T-cell (primary cell): ENCODE results near the gene CXCL16. TPM values are rescaled to one million over a fixed set of nuclear protein-coding genes. Genes with fewer than 3 reads are reported as not detected.
A peak's percentile ranks its signal among the peaks of the same experiment; 100 is the strongest.
"Not testable (repeated sequence)": the region's sequence is repeated elsewhere in the genome, so short reads cannot be mapped to it uniquely, and the experiment has no call there.

Source experiments
- ATAC-seq, 4 experiments: fragments of 200-7000 bp in 3 of 4; fragments of 150-1000 bp in 1 of 4; cut with Tn5 transposase; replicated peaks in 1 of 4; 1 replicate in 3 of 4; 2 replicates in 1 of 4; pipeline ENCODE4 v1.10.0; 2021; ENCODE audit warnings: moderate library complexity in 3 of 4, mild to moderate bottlenecking in 2 of 4, moderate number of reproducible peaks in 1 of 4
- CTCF ChIA-PET, 2 donors: fragments of 300-600 bp; sonication (Branson Sonifier 250); formaldehyde crosslinking; loops; one replicate each; lab custom pipeline; 2022; ENCODE audit warnings: antibody characterized with exemption in 2 of 2; lab: Charles Lee
- POLR2A ChIA-PET, 2 donors: fragments of 300-600 bp; sonication (Branson Sonifier 250); formaldehyde crosslinking; loops; one replicate each; lab custom pipeline; 2022; ENCODE audit warnings: antibody characterized with exemption in 2 of 2; lab: Charles Lee
- DNase-seq, 35 experiments: peaks; one replicate each; pipeline versions ENCODE4 v3.0.0 to v3.0.0-alpha.2; 2013 to 2023
- H3K27ac ChIP-seq: one replicate; pipeline ENCODE4 v1.5.1; 2013; ENCODE audit warnings: low read length
- H3K27me3 ChIP-seq, 2 experiments: replicated peaks in 1 of 2; 1 replicate in 1 of 2; 2 replicates in 1 of 2; pipeline versions ENCODE4 v1.6.1 to v1.7.0; 2013; ENCODE audit warnings: low read length in 1 of 2, mixed read lengths in 1 of 2; ENCODE audit not compliant: control insufficient read depth in 2 of 2, insufficient read depth in 2 of 2; ENCODE audit errors: extremely low read depth in 1 of 2
- H3K36me3 ChIP-seq, 2 donors: 1 replicate in 1 of 2; 2 replicates in 1 of 2; pipeline versions ENCODE4 v1.6.1 to v1.7.0; 2013; ENCODE audit warnings: low read length in 1 of 2; ENCODE audit not compliant: control insufficient read depth in 2 of 2, insufficient read depth in 1 of 2; ENCODE audit errors: extremely low read depth in 1 of 2
- H3K4me1 ChIP-seq, 2 experiments: 1 replicate in 1 of 2; 2 replicates in 1 of 2; pipeline versions ENCODE4 v1.6.1 to v1.7.0; 2013; ENCODE audit warnings: low read length in 2 of 2, mixed read lengths in 1 of 2; ENCODE audit not compliant: insufficient read depth in 2 of 2, control insufficient read depth in 1 of 2; ENCODE audit errors: extremely low read depth in 1 of 2
- H3K4me3 ChIP-seq, 2 donors: 1 replicate in 1 of 2; 2 replicates in 1 of 2; pipeline versions ENCODE4 v1.5.1 to v1.7.0; 2013; ENCODE audit warnings: mild to moderate bottlenecking in 2 of 2, low read length in 1 of 2, moderate library complexity in 1 of 2; ENCODE audit not compliant: control insufficient read depth in 1 of 2; ENCODE audit errors: extremely low read depth in 1 of 2
- H3K9me3 ChIP-seq: 2 replicates; pipeline ENCODE4 v1.7.0; 2013
- H3K27ac Mint-ChIP-seq, 2 donors: one replicate each; pipeline ENCODE4 v1.8.0; 2020 to 2021; ENCODE audit warnings: mild to moderate bottlenecking in 2 of 2, mixed read lengths in 2 of 2
- H3K27me3 Mint-ChIP-seq, 2 donors: one replicate each; pipeline ENCODE4 v1.8.0; 2021 to 2022; ENCODE audit warnings: mixed read lengths in 2 of 2
- H3K36me3 Mint-ChIP-seq: one replicate; pipeline ENCODE4 v1.8.0; 2021; ENCODE audit warnings: mixed read lengths
- H3K4me1 Mint-ChIP-seq, 3 donors: one replicate each; pipeline ENCODE4 v1.8.0; 2020 to 2022; ENCODE audit warnings: mixed read lengths in 3 of 3, mild to moderate bottlenecking in 1 of 3
- H3K4me3 Mint-ChIP-seq, 3 donors: one replicate each; pipeline ENCODE4 v1.8.0; 2020 to 2022; ENCODE audit warnings: mild to moderate bottlenecking in 3 of 3, mixed read lengths in 3 of 3, moderate library complexity in 3 of 3
- H3K9me3 Mint-ChIP-seq, 3 donors: one replicate each; pipeline ENCODE4 v1.8.0; 2020 to 2022; ENCODE audit warnings: mixed read lengths in 3 of 3
- WGBS: methylation state at CpG from one replicate; pipeline ENCODE4 v1.1.5; 2013; ENCODE audit warnings: missing lambda C conversion rate; ENCODE audit not compliant: insufficient coverage; 5-methylcytosine and 5-hydroxymethylcytosine counted together
- total RNA-seq, 35 experiments: library from RNA in 6 of 35; stranded (reverse) in 6 of 35; fragments of 120-200 nt in 1 of 35; gene quantifications; one replicate each; pipeline versions ENCODE4 v1.2.1 to v1.2.4 and lab custom pipeline; 2013 to 2026

The CXCL16 gene
- total RNA-seq, 5 donors from 2014 or later (not counting 1 experiment from before 2014, with no cell fraction given), result 2.5 to 11.2 (median 3.1) TPM

GRCh38 chr17:4716081-4716480, 23.6 kb downstream of the CXCL16 start:
- H3K4me1 Mint-ChIP-seq, result peaks cover 47 to 52% (median 48%) of the 10 kb centered on the region in 3 donors

GRCh38 chr17:4715063-4715744, 24.5 kb downstream of the CXCL16 start:
- Mint-ChIP-seq H3K27me3 (no peaks in the 10 kb centered on the region), H3K36me3 (peaks cover 25% of the 10 kb centered on the region), H3K9me3 (no peaks in the 10 kb centered on the region), H3K4me3 (peak overlapping the region; percentile 64 to 82 (median 77)), H3K27ac (peak overlapping the region; percentile 93 to 97), H3K4me1 (peaks cover 45 to 51% (median 50%) of the 10 kb centered on the region in 3 donors)
- WGBS, result 6% methylated on average over 7 of the region's 11 CpGs
- Histone ChIP-seq H3K4me3 (peak overlapping the region; percentile 47 to 72), H3K27ac (peak overlapping the region; percentile 84), H3K27me3 (no peaks in the 10 kb centered on the region), H3K9me3 (no peaks in the 10 kb centered on the region), H3K36me3 (peaks cover 16 to 48% of the 10 kb centered on the region in 2 donors), H3K4me1 (peaks cover 48 to 71% of the 10 kb centered on the region in 2 experiments)
- ChIA-PET POLR2A (no interaction called here), CTCF (interaction anchor here (0.6 kb wide), 2 partner anchors 9 to 879 kb away, joined by 3 read pairs; no protein-coding TSS in a partner anchor)
- ATAC-seq (peak in 3 of 4 experiments; percentile 7 to 20 (median 19)), DNase-seq (peak in 31 of 35 experiments; percentile 31 to 73 (median 49))

More at GRCh38 chr17:4716081-4716480, 23.6 kb downstream of the CXCL16 start:
- Histone ChIP-seq H3K27me3 (no peaks in the 10 kb centered on the region), H3K27ac (peak overlapping the region; percentile 84), H3K4me1 (peaks cover 48 to 71% of the 10 kb centered on the region in 2 experiments), H3K9me3 (no peaks in the 10 kb centered on the region), H3K4me3 (peak overlapping the region in 1 of 2 donors; percentile 72), H3K36me3 (peaks cover 21 to 54% of the 10 kb centered on the region in 2 donors)
- Mint-ChIP-seq H3K4me3 (peak overlapping the region in 2 of 3 donors; percentile 64 to 82), H3K9me3 (no peaks in the 10 kb centered on the region), H3K27me3 (no peaks in the 10 kb centered on the region), H3K36me3 (peaks cover 34% of the 10 kb centered on the region), H3K27ac (peak overlapping the region; percentile 93 to 97)
- POLR2A ChIA-PET, result no interaction called here
- ATAC-seq, result no peak
- no peak for DNase-seq
- WGBS, result 100% methylated on average over 4 of the region's 10 CpGs
- CTCF ChIA-PET, result interaction anchor here in 1 of 2 donors (0.6 kb wide), 1 partner anchor 8 kb away, joined by 3 read pairs; no protein-coding TSS in a partner anchor

GRCh38 chr17:4714340-4715062, 25.2 kb downstream of the CXCL16 start:
- ChIA-PET CTCF (interaction anchor here (0.6 to 0.9 kb wide), 2 partner anchors 76 to 878 kb away, joined by 3 read pairs; no protein-coding TSS in a partner anchor), POLR2A (interaction anchor here in 1 of 2 donors (0.6 kb wide), 1 partner anchor 156 kb away, joined by 6 read pairs; no protein-coding TSS in a partner anchor)
- not testable (repeated sequence) for ATAC-seq, H3K9me3 ChIP-seq, H3K27me3 ChIP-seq, DNase-seq, H3K9me3 Mint-ChIP-seq, H3K27me3 Mint-ChIP-seq
- peaks cover 48 to 55% (median 49%) of the 10 kb centered on the region in 3 donors for H3K4me1 Mint-ChIP-seq
- peak overlapping the region; percentile 47 to 72 for H3K4me3 ChIP-seq
- H3K27ac ChIP-seq, result peak overlapping the region; percentile 84
- 18% methylated on average over 3 of the region's 15 CpGs for WGBS
- peaks cover 48 to 75% of the 10 kb centered on the region in 2 experiments for H3K4me1 ChIP-seq
- peak overlapping the region; percentile 93 to 97 for H3K27ac Mint-ChIP-seq
- peaks cover 21% of the 10 kb centered on the region for H3K36me3 Mint-ChIP-seq
- peaks cover 16 to 41% of the 10 kb centered on the region in 2 donors for H3K36me3 ChIP-seq
- H3K4me3 Mint-ChIP-seq, result peak overlapping the region; percentile 64 to 82 (median 77)

- Mint-ChIP-seq H3K9me3 (no peaks in the 10 kb centered on the region), H3K36me3 (peaks cover 11% of the 10 kb centered on the region), H3K4me1 (peaks cover 44 to 61% (median 52%) of the 10 kb centered on the region in 3 donors), H3K27ac (peak overlapping the region; percentile 95 to 99), H3K27me3 (no peaks in the 10 kb centered on the region), H3K4me3 (peak overlapping the region; percentile 90 to 99 (median 94))
- ATAC-seq (no peak), DNase-seq (no peak)
- POLR2A ChIA-PET, result no interaction called here
- H3K27me3 ChIP-seq, result no peaks in the 10 kb centered on the region
- H3K4me3 ChIP-seq, result peak overlapping the region; percentile 71 to 93
- 100% methylated on average over 1 of the region's 3 CpGs for WGBS
- peaks cover 6 to 21% of the 10 kb centered on the region in 2 donors for H3K36me3 ChIP-seq
- peaks cover 47 to 76% of the 10 kb centered on the region in 2 experiments for H3K4me1 ChIP-seq
- CTCF ChIA-PET, result interaction anchor here in 1 of 2 donors (0.6 kb wide), 1 partner anchor 12 kb away, joined by 3 read pairs; no protein-coding TSS in a partner anchor
- H3K27ac ChIP-seq, result peak overlapping the region; percentile 77
- no peaks in the 10 kb centered on the region for H3K9me3 ChIP-seq
Measured at GRCh38 chr17:4712526-4712925, 27.2 kb downstream of the CXCL16 start.

- H3K9me3 Mint-ChIP-seq, result no peaks in the 10 kb centered on the region
- peaks cover 42 to 68% of the 10 kb centered on the region in 2 experiments for H3K4me1 ChIP-seq
- H3K4me3 Mint-ChIP-seq, result peak overlapping the region; percentile 90 to 99 (median 94)
- ChIA-PET CTCF (no interaction called here), POLR2A (interaction anchor here (0.7 to 0.9 kb wide), 2 partner anchors 10 to 535 kb away, joined by 3 to 4 read pairs; no protein-coding TSS in a partner anchor)
- no peaks in the 10 kb centered on the region for H3K27me3 Mint-ChIP-seq
- ATAC-seq (no peak), DNase-seq (no peak)
- peak overlapping the region; percentile 95 to 99 for H3K27ac Mint-ChIP-seq
- peaks cover 5 to 13% of the 10 kb centered on the region in 2 donors for H3K36me3 ChIP-seq
- peaks cover 44 to 56% (median 49%) of the 10 kb centered on the region in 3 donors for H3K4me1 Mint-ChIP-seq
- peak overlapping the region; percentile 77 for H3K27ac ChIP-seq
- H3K27me3 ChIP-seq, result no peaks in the 10 kb centered on the region
- no peaks in the 10 kb centered on the region for H3K9me3 ChIP-seq
- H3K4me3 ChIP-seq, result peak overlapping the region; percentile 71 to 93
- H3K36me3 Mint-ChIP-seq, result peaks cover 5% of the 10 kb centered on the region
- WGBS, result 7% methylated on average over 2 of the region's 6 CpGs
Measured at GRCh38 chr17:4711661-4712181, 28.0 kb downstream of the CXCL16 start.
